GM10847 (cell line): Measurements from ENCODE around the gene GALNT6.

Experiments used
- POLR2A ChIP-seq: IDR thresholded peaks from 2 replicates; pipeline ENCODE4 v1.6.1; 2011; ENCODE audit not compliant: insufficient read length; ENCODE audit errors: extremely low read depth

The GALNT6 gene

DNA sequence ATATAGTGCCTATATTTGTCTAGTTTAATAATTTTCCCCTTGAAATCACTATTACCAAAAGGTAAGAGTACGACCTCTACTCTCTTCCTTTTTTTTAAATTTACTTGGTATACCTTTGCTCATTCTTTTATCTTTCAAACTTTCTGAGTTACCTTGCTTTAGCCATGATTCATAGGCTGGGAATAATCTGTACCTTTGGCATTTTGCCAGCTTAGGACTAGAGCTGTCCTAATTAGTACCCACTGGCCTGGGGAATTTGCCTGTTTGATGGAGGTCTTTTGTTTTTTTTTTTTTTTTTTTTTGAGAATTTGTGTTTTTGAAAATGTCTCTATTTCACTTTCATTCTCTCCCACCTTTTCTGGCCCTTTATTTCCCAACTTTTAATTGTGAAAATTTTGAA, 24.7 kb upstream of the GALNT6 start:
- no peak for TF ChIP-seq POLR2A

GRCh38 chr12:51413791-51414190, 22.6 kb upstream of the GALNT6 start:
- TF ChIP-seq POLR2A, result no peak

DNA sequence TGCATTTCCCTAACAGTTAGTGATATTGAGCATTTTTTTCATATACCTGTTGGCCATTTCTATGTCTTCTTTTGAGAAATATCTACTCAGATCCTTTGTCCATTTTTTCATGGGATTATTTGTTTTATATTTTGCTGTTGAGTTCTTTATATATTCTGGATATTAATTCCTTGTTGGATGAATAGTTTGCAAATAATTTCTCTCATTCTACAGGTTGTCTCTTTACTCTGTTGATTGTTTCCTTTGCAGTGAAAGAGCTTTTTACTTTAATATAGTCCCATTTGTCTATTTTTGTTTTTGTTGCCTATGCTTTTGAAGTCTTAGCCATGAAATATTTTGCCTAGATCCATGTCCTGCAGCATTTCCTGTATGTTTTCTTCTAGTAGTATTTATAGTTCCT, 21.9 kb upstream of the GALNT6 start:
- TF ChIP-seq POLR2A, result no peak

GRCh38 chr12:51409846-51410245, 18.6 kb upstream of the GALNT6 start:
- no peak for TF ChIP-seq POLR2A

DNA sequence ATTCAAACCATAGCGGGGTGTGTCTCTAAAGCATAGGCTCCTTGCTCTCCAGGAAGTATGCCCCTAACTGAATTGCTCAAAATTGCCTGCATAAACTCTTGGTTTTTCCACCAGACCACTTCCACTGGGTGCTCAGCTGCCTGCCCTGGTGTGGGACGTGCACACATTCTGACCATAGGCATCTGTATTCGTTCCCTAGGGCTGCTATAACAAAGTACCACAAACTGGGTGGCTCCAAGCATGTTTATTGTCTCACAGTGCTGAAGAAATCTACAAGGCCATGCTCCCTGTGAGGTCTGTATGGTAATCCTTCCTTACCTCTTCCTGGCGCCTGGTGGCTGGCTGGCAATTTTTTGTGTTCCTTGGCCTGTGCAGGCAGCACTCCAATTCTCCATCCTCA, 16.4 kb upstream of the GALNT6 start:
- TF ChIP-seq POLR2A, result no peak

GRCh38 chr12:51406859-51407258, 15.7 kb upstream of the GALNT6 start:
- TF ChIP-seq POLR2A, result no peak

DNA sequence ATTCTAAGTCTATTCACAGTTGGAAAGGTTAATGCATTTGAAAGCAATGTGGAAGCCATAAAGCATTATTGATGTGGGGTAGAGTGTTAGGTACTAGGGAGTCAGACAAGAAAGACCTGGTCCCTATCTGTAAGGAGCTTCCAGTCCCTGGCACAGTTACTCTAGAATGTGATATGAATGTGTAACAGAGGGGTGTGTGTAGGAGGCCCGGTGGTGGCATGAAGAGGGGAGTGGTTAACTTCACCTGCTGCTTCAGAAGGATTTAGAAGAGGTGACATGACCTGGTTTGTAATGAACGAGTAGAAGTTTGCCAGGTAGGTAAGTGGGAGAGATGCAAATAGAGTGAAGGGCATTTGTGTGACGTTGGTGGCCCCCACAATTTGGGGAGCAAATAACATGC, 15.1 kb upstream of the GALNT6 start:
- no peak for TF ChIP-seq POLR2A

DNA sequence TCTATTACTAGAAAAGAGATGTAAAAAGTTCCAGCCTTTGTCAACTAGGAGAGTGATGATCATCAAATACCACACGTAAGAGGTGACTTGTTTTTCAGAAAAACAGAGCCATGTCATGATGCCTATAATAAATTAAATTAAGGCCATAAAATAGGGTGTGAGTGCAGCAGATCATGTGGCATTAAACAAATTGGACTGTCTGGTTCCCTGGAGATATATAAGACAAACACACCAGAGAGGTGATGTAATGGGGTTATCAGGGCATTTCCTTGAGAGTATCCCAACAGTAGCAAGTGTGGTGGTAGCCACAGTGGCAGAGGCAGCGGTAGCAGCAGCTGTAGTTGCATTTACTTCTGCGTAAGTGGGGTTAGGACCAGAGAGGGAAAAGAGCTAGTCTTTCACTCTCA, 14.6 kb upstream of the GALNT6 start:
- no peak for TF ChIP-seq POLR2A

- no peak for TF ChIP-seq POLR2A
Observed at GRCh38 chr12:51404627-51405026, 13.4 kb upstream of the GALNT6 start.

DNA sequence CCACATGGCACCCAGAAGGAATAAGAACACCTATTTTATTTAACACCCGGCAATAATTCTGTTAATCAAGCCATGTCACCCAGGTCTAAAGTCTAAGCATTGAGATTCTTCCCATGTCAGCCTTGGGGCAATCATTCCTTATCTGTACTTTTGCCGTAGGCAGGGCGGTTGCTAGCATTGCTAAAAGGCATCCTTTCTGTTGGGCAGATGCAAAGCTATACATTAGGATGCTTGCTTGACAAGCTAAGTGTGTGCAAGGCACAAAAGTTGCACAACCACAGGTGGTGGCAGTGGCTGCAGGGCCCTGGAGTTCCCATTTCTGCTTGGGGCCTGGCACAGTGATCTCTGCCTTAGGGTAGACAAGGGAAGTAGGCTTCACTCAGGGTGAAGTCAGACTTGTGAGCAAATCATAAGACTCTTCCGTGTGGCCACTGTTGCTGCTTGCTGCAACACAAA, 12.5 kb upstream of the GALNT6 start:
- no peak for TF ChIP-seq POLR2A

DNA sequence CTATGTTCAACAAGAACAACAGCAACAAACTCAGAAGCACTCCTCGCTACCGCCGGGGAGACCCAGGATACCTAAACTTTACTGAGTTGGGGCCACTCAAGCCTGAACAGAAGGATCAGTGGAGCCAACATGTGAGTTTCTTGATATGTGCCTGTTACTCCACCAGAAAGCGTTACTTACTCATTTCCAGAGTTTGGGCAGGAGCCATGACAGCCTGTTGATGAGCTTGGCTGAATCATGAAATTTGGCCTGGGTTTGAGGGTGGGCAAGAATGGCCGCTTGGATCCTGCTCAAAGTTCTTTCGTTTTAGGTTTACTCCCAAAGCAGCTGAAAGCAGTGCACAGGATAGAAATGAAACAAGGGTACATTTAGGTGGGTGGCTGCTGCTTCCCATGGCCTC, 12.0 kb upstream of the GALNT6 start:
- TF ChIP-seq POLR2A, result no peak

GRCh38 chr12:51401900-51402299, 10.7 kb upstream of the GALNT6 start:
- TF ChIP-seq POLR2A, result no peak

GRCh38 chr12:51401486-51401885, 10.3 kb upstream of the GALNT6 start:
- TF ChIP-seq POLR2A, result no peak

DNA sequence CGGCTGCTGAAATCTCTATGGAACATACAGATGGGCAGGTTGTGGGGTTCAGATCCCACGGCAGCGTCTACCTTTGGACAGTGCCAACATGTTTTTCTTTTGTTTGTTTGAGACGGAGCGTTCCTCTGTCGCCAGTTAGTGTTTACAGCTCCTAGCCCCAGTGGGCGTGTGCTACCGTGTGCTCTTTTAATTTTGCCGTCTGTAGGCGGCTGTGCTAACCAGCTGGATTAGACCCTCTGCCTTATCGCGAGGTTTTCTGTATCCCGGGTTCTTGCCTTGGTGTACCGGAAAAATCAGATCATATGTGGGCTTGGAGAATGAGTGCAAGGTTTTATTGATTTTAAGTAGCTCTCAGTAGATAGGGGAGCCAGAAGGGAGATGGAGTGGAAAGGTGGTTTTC, 9.8 kb upstream of the GALNT6 start:
- no peak for TF ChIP-seq POLR2A

DNA sequence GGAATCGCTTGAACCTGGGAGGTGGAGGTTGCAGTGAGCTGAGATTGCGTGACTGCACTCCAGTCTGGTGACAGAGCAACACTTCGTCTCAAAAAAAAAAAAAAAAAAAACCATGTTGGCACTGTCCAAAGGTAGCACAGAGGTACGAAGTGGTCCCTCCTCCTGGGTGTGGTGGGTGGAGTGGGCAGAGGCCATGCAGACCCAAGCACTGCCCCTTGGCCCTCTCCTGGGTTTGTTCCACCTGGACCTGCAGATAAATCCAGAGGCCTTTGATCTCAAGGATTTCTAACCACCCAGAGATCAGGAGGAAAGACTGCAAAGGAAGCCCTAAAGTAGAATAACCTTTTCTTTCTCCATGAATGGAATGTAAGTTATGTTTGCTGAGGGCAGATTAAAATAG, 8.7 kb upstream of the GALNT6 start:
- TF ChIP-seq POLR2A, result no peak

GRCh38 chr12:51397670-51398069, 6.5 kb upstream of the GALNT6 start:
- no peak for TF ChIP-seq POLR2A

DNA sequence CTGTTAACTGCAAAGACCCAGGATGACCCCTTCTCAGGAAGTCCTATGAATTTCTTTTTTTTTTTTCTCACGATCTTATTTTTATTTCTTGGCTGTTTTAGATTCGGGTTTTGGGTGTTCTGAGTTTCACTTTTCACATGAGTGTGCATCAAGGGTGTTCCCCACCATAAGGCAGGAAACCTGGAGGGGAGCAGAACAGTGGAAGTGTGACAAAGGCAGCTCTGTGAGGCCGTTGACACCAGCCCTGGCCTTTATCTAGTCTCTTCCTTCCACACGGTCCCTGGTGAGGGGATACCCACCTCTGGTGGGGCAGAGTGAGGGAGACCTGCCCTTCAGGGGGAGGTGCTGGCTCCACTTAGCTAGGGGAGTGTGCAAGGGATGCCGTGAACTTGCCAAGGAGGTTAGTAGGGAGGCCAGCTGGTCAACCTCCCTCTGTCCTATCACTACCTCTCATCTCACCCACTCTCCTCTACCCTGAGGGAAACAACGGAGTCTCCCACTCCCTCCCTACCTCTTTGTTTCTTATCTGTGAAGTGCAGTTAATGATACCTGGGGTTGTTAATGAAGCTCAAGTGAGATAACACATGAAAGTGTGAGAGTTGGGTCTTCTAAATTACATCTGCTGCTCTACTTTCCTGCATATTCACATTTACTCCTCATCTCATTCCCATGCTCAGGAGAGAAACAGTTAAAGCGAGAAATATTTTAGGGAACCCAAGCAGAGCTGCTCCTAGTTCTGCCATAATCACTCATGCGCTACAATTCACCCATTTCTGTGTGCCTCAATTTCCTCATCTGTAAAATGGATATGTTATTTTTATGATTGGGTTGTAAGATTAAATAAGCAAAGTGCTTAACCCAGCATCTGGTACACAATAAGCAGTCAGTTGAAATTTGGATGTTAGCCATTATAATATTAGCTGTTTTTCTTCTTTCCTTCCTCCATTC, 4.4 kb upstream of the GALNT6 start:
- TF ChIP-seq POLR2A, result no peak
